ENCODE data around the gene RIPPLY3.

Gene RIPPLY3

DNA sequence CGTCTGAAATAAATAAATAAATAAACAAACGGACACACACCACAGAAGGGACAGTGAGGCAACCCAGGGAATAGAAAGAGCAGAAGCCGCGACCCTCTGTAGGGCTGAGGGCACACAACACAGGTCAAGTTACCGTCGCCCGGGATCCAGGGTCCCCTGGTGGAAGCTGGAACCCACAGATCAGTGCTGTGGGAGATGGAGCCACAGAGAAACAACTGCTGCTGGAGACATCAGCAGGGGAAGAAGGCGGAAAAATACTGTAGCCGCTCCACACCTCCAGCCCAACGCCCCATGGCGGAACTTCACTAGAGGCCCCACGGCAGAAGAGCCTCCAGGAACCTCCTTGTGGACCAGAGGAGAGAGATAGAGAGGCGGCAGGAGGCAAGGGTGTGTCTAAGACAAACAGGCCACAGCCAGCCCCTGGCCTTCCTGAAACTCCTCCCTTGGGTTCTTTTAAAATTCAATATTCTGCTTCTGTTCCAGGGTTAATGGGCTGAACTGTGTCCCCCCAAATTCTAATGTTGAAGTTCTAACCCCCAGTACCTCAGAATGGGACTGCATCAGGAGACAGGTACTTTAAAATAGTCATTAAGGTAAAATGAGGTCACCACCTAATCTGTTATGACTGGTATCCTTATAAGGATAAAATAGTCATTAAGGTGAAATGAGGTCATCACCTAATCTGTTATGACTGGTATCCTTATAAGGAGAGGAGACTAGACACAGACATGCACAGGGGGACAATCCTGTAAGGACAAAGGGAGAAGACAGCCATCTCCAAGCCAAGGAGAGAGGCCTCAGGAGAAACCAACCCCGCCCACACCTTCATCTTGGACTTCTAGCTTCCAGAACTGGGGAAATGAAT, 32.3 kb upstream of the RIPPLY3 start (continued):
- no peak for TF ChIP-seq GLI2 (tag by site-specific recombination; IDR thresholded peaks at IDR 0.05; ENCODE audit: borderline replicate concordance, low read depth)
- TF ChIP-seq ZFP69B (tag by site-specific recombination; IDR thresholded peaks at IDR 0.05) = no peak
- TF ChIP-seq ZSCAN23 (tag by site-specific recombination; IDR thresholded peaks at IDR 0.05) = peak; percentile 77
- no peak for TF ChIP-seq HOXA7 (CRISPR knock-in tag; IDR thresholded peaks at IDR 0.05; ENCODE audit: borderline replicate concordance)
- no peak for TF ChIP-seq TRIM28 (IDR thresholded peaks at IDR 0.05; ENCODE audit: borderline replicate concordance, low read length)
- TF ChIP-seq, protein P1, sequence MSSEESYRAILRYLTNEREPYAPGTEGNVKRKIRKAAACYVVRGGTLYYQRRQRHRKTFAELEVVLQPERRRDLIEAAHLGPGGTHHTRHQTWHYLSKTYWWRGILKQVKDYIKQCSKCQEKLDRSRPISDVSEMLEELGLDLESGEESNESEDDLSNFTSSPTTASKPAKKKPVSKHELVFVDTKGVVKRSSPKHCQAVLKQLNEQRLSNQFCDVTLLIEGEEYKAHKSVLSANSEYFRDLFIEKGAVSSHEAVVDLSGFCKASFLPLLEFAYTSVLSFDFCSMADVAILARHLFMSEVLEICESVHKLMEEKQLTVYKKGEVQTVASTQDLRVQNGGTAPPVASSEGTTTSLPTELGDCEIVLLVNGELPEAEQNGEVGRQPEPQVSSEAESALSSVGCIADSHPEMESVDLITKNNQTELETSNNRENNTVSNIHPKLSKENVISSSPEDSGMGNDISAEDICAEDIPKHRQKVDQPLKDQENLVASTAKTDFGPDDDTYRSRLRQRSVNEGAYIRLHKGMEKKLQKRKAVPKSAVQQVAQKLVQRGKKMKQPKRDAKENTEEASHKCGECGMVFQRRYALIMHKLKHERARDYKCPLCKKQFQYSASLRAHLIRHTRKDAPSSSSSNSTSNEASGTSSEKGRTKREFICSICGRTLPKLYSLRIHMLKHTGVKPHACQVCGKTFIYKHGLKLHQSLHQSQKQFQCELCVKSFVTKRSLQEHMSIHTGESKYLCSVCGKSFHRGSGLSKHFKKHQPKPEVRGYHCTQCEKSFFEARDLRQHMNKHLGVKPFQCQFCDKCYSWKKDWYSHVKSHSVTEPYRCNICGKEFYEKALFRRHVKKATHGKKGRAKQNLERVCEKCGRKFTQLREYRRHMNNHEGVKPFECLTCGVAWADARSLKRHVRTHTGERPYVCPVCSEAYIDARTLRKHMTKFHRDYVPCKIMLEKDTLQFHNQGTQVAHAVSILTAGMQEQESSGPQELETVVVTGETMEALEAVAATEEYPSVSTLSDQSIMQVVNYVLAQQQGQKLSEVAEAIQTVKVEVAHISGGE (tag by site-specific recombination; conservative IDR thresholded peaks at IDR 0.05; ENCODE audit: low read depth) = no peak
- TF ChIP-seq, protein P2, sequence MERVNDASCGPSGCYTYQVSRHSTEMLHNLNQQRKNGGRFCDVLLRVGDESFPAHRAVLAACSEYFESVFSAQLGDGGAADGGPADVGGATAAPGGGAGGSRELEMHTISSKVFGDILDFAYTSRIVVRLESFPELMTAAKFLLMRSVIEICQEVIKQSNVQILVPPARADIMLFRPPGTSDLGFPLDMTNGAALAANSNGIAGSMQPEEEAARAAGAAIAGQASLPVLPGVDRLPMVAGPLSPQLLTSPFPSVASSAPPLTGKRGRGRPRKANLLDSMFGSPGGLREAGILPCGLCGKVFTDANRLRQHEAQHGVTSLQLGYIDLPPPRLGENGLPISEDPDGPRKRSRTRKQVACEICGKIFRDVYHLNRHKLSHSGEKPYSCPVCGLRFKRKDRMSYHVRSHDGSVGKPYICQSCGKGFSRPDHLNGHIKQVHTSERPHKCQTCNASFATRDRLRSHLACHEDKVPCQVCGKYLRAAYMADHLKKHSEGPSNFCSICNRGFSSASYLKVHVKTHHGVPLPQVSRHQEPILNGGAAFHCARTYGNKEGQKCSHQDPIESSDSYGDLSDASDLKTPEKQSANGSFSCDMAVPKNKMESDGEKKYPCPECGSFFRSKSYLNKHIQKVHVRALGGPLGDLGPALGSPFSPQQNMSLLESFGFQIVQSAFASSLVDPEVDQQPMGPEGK (tag by site-specific recombination; IDR thresholded peaks at IDR 0.05) = peak; percentile 43
- no peak for TF ChIP-seq ZNF549 (tag by site-specific recombination; IDR thresholded peaks at IDR 0.05)
- TF ChIP-seq KLF1 (tag by site-specific recombination; IDR thresholded peaks at IDR 0.05) = peak; percentile 31; the same call in 1 of the 2 replicates
- TF ChIP-seq, protein P3, sequence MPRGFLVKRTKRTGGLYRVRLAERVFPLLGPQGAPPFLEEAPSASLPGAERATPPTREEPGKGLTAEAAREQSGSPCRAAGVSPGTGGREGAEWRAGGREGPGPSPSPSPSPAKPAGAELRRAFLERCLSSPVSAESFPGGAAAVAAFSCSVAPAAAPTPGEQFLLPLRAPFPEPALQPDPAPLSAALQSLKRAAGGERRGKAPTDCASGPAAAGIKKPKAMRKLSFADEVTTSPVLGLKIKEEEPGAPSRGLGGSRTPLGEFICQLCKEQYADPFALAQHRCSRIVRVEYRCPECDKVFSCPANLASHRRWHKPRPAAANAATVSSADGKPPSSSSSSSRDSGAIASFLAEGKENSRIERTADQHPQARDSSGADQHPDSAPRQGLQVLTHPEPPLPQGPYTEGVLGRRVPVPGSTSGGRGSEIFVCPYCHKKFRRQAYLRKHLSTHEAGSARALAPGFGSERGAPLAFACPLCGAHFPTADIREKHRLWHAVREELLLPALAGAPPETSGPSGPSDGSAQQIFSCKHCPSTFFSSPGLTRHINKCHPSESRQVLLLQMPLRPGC (tag by site-specific recombination; IDR thresholded peaks at IDR 0.05) = peak; percentile 44; the same call in 1 of the 2 replicates
- TF ChIP-seq, protein P4, sequence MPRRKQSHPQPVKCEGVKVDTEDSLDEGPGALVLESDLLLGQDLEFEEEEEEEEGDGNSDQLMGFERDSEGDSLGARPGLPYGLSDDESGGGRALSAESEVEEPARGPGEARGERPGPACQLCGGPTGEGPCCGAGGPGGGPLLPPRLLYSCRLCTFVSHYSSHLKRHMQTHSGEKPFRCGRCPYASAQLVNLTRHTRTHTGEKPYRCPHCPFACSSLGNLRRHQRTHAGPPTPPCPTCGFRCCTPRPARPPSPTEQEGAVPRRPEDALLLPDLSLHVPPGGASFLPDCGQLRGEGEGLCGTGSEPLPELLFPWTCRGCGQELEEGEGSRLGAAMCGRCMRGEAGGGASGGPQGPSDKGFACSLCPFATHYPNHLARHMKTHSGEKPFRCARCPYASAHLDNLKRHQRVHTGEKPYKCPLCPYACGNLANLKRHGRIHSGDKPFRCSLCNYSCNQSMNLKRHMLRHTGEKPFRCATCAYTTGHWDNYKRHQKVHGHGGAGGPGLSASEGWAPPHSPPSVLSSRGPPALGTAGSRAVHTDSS (tag by site-specific recombination; IDR thresholded peaks at IDR 0.05) = no peak
- TF ChIP-seq ZNF626 (tag by site-specific recombination; IDR thresholded peaks at IDR 0.05) = no peak
- TF ChIP-seq KLF8 (tag by site-specific recombination; IDR thresholded peaks at IDR 0.05) = peak; percentile 80
- TF ChIP-seq, protein P5, sequence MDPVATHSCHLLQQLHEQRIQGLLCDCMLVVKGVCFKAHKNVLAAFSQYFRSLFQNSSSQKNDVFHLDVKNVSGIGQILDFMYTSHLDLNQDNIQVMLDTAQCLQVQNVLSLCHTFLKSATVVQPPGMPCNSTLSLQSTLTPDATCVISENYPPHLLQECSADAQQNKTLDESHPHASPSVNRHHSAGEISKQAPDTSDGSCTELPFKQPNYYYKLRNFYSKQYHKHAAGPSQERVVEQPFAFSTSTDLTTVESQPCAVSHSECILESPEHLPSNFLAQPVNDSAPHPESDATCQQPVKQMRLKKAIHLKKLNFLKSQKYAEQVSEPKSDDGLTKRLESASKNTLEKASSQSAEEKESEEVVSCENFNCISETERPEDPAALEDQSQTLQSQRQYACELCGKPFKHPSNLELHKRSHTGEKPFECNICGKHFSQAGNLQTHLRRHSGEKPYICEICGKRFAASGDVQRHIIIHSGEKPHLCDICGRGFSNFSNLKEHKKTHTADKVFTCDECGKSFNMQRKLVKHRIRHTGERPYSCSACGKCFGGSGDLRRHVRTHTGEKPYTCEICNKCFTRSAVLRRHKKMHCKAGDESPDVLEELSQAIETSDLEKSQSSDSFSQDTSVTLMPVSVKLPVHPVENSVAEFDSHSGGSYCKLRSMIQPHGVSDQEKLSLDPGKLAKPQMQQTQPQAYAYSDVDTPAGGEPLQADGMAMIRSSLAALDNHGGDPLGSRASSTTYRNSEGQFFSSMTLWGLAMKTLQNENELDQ (tag by site-specific recombination; IDR thresholded peaks at IDR 0.05; ENCODE audit: low read depth) = no peak
- TF ChIP-seq TCF7L2 (IDR thresholded peaks at IDR 0.05; ENCODE audit: borderline replicate concordance, low read depth, low read length) = no peak
- no peak for TF ChIP-seq ZNF239 (tag by site-specific recombination; IDR thresholded peaks at IDR 0.05)
- no peak for TF ChIP-seq KLF7 (tag by site-specific recombination; IDR thresholded peaks at IDR 0.05; ENCODE audit: borderline replicate concordance)
- TF ChIP-seq ZNF830 (tag by site-specific recombination; IDR thresholded peaks at IDR 0.05; ENCODE audit: low read depth) = no peak
- TF ChIP-seq ZBTB48 (tag by site-specific recombination; IDR thresholded peaks at IDR 0.05) = no peak
- no peak for TF ChIP-seq ZNF654 (tag by site-specific recombination; IDR thresholded peaks at IDR 0.05; ENCODE audit: low read depth)
- TF ChIP-seq ZNF530 (tag by site-specific recombination; IDR thresholded peaks at IDR 0.05; ENCODE audit: low read depth) = no peak
- no peak for TF ChIP-seq ZNF132 (tag by site-specific recombination; IDR thresholded peaks at IDR 0.05; ENCODE audit: borderline replicate concordance)
- no peak for TF ChIP-seq ZNF211 (tag by site-specific recombination; IDR thresholded peaks at IDR 0.05; ENCODE audit: low read depth)
- TF ChIP-seq ZEB2 (tag by site-specific recombination; IDR thresholded peaks at IDR 0.05) = peak; percentile 79
- TF ChIP-seq ZNF324 (tag by site-specific recombination; IDR thresholded peaks at IDR 0.05) = peak; percentile 40; the same call in 1 of the 2 replicates
- no peak for TF ChIP-seq BCL11B (tag by site-specific recombination; IDR thresholded peaks at IDR 0.05; ENCODE audit: low read depth)
- TF ChIP-seq SCRT2 (tag by site-specific recombination; IDR thresholded peaks at IDR 0.05) = no peak
- no peak for TF ChIP-seq ZNF302 (tag by site-specific recombination; IDR thresholded peaks at IDR 0.05; ENCODE audit: low read depth)
- TF ChIP-seq GFI1B (tag by site-specific recombination; IDR thresholded peaks at IDR 0.05) = no peak

Data from HEK293 (cell line).